Right hindlimb (tissue), 1 donor: ENCODE measurements around the gene XRCC4.

Experiments
- DNase-seq: peaks from one replicate; pipeline ENCODE4 v3.0.0-alpha.2; 2018

XRCC4 gene

DNA sequence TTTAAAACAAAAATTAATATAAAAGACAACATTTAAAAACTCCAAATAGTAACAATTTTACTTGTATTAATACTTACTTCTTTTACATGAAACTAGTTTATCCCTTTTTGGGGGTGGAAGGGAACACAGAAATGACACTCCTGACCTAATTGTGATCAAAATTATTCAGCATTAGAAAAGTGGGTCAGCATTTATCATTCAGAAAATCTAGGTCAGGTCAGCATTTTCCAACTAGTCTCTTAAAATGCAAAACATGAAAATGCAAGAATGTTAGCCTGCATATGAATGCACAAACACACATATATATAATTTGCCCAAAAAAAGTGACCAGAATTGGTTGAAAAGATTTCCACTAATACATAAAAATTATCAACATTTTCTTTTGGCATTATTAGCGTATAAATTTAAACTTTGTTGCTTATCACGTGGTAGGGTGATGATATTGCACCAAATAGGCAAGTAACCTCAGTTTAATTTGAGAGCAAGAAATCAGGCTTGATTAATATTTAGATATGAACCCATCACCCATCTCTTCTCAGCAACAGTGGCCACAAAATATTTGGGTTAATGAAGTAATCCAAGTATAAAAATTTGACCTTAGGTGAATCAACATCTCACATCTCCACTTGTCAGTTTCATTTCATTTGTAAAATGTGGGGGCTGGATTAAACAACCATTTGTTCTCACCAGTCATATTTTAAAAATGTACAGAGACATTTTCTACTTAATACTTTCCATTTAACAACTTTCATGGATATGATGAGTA lies 5.9 kb upstream of the XRCC4 start:
- DNase-seq = no peak

DNA sequence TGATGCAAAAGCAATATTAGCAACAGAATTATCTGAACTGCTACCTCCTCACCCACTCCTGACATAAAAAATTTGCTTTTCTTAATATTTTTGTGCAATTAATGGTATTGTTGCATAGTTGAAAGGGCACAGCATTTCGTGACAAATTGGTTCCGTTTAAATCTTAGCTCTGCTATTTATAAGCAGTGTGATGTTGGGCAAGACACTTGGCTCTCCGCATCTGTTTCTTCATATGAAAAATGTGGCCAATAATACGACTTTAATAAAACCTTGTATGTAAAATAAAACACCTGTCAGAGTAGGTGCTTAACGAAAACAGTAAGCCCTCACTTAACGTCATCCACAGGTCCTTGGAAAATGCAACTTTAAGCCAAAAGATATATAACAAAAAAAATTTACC lies 4.4 kb upstream of the XRCC4 start:
- DNase-seq = no peak

DNA sequence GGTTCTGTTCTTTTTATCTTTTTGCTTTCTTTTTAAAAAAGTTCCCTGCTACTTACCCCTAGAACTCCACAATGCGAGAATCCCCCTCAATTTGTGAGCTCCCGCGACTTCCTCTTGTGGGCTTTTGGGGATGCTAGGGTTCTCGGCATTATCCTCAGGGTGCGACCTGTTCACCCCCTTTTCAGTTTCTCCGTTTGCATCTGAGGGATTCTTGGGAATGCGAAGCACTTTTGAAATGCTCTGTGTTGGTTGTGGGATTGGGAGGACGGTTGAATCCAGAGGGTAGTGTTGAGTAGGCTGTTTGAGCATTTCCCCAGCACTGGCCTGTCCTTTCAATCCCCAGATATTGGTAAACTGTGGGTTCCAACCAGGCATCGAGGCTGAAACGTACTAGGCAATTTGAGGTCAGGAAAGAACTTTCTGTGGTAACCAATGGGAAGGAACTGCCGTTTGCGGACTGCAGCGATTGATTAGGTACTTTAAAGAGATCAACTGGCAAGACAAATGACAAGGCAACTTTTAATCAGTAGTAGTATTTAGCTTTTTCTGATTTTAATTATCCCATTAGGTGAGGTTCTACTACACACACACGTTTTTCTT lies 415 bp downstream of the XRCC4 start:
- DNase-seq = no peak

DNA sequence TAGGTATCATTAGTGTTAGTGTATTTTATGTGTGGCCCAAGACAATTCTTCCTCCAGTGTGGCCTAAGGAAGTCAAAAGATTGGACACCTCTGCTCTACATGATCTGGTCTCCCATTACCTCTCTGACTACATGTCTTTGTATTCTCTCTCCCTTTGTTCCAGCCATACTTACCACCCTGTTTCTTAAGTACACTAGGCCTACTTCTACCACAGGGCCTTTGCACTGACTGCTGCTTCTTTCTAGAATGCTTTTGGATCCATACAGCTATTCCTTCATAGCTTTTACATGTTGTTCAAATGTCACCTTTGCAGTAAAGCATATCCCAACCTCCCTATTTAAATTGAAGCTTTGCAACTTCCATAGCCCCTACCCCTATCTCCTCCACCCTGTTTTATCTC lies 5.4 kb downstream of the XRCC4 start:
- DNase-seq = no peak

DNA sequence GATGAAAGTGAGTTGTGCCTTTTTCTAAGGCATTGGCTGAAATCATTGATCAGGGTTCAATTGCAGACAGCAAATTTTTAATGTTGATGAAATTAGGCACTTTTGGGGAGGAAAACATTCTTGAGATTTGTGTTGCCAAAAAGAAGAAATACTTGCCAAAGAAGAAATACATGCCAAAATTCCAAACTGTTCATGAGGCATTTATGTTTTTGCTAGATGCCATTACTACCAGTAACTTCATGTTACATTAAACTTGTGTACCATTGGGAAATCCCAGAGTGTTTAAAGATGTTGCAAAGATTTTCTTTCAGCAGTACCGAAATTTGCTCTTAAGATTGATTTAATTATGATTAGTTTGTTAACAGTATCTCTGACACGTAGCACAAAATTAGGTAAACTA lies 7.0 kb downstream of the XRCC4 start:
- DNase-seq = no peak

DNA sequence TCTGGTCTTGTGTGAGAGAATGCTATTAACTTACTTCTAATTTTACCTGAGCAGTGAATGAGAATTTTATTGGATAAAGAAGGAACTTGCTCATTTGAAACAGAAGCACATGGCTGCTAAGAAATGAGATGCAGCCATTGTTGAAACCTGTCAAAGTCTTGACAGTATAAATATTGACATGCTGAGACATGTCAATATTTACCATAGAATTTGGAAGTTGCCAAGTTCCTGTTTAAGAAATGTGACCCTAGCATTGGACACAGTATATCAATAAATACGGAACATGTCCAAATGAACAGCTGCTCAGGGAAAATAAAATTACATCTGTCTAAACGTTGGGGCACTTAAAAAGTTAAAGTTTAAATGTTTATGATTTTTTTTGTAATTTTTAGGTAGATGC lies 7.8 kb downstream of the XRCC4 start:
- no peak for DNase-seq

DNA sequence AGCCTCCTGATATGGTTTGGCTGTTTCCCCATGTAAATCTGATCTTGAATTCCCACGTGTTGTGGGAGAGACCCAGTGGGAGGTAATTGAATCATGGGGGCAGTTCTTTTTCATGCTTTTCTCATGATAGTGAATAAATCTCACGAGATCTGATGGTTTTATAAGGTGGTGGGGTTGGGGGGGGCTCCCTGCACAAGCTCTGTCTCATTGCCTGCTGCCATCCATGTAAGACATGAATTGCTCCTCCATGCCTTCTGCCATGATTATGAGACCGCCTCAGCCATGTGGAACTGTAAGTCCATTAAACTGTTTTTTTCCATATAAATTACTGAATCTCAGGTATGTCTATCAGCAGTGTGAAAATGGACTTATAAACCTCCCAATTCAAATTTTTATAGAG lies 12.8 kb downstream of the XRCC4 start:
- DNase-seq = no peak

DNA sequence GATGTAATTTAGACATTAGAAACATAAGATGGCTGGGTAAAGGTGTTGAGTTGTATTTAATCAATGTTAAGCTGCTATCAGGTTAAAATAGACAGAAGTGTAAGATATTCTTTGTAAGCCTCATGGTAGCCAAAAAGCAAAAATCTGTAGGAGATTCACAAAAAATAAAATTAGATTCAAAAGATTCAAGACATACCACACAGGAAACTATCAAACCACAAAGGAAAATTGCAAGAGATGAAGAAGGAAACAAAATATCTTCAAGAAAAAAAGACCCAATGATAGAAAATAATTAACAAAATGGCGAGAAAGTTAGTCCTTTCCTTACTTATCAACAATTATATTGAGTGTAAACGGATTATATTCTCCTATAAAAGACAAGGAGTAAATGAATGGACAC lies 15.3 kb downstream of the XRCC4 start:
- DNase-seq = no peak

DNA sequence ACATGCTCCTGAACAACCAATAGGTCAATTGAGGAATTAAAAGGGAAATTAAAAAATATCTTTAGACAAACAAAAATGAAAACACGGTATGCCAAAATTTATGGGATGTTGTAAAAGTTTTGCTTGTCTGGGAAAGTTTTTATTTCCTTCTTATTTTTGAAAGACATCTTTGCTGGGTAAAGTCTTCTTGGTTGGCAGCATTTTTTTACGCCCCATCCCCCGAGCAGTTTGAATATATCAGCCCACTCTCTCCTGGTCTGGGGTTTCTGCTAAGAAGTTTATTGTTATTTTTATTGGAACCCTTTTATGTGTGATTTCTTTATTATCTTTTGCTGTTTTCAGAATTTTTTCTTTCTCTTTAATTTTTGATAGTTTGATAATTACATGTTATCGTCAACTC lies 16.3 kb downstream of the XRCC4 start:
- DNase-seq = no peak

DNA sequence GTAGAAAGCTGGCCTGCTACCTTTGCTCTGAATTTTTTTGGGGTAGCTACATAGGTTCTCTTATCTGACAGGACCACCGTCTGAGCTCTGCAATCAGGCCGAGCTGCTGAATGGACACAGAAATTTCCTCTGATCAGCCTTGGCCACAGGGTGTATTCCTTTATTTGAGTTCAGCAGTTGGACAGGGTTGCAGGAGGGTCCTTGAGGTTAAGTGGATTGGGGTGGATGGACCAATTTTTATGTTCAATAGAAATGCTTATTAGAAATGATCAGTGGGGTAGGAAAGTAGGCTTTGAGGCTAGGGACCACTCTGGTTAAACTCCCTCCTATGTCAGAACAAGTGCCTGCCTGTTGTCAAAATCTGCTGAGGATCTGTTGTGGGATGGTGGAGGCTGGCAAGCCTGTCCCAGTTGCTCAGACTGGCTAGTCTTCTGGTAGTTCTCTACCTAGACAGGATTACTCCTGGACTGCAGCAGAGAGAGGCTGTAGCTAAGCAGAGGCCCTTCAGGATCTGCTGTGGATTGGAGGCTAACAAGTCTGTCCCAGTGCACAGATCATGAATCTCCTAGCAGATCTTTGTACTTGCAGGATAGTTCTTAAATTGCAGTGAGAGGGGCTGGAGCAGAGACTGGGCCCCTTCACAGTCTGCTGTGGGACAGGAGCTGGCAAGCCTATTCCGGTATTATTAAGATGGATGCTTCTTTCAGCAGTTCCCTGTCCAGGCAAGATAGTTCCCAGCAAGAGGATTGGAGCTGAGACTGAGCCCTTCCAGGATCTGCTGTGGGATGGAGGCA lies 18.0 kb downstream of the XRCC4 start:
- DNase-seq = no peak

DNA sequence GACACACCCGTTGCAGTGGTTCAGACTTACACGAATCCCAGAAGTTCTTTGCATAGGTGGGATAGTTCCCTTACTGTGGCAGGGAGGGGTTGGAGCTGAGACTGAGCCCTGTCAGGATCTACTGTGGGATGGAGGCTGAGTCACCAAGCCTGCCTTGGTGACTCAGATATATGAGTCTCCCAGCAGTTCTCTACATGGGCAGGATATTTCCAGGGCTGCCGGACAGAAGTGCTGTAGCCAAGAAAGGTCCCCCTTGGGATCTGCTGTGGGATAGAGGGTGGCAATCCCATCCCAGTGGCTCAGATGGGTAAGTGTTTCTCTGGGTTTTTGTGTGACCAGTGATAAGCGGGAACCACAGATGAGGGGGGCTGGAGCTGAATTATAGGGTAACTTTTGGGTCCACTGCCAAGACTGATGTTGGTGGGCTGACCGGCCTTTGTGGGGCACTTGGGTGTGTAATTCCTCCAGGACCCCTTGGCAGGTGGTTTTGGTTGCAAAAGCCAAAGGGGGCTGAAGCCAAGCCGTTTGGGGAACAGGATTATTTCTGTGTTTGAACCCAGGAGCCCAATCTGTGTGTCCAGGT lies 18.7 kb downstream of the XRCC4 start:
- peak; percentile 28 for DNase-seq

DNA sequence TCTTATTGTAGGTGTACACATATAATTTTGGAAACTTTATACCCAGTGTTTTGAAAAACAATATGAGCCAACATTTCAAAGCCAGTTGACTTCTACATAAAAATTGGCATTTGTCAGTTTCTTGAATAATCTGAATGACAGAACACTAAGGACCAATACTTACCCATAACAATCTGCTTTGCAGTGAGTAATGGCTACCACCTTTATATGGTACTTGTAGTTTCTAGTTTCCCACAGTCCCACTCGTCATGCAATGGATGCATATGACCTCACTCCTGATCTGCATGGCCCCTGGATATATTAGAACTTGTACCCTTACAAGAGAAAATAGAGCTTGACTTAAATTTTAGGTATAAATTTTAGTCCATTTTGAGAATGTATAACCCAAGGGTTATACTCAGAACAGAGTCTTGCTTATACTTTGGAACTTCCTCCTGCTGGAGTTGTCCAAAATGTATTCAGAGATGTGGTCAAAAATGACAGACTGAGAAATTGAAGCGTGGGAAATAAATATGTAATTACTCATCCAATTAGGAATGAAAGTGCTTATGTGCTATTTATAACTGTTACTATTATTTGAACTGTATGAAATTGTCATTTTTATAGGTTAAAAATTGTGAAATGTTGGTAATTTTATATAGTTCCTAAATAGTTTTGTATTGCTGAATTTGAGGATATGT lies 19.5 kb downstream of the XRCC4 start:
- no peak for DNase-seq

DNA sequence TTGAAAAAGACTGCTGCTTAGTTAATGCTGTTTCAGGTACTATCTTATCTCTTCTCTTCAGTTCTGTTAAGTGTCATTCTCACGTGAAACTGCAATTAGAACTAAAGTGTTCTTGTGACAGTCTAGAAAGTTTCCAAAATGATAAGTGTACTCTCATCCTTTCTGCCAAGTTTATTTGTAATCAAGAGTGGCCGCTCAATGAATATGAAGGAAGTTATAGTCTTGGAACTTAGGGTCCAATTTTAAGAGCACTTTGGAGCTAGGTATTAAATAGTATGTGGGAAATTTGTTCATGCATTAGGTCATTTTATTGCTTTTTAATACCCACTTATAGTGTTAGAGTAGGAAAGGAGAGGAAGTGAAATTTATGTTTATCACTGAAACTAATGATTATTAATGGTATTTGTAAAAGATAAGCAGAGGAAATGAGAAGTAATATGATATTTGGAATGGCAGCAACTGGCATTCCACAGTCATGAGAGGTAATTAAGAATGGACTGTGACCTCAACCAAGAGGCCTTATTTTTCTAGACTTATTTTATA lies 20.4 kb downstream of the XRCC4 start:
- DNase-seq = no peak

DNA sequence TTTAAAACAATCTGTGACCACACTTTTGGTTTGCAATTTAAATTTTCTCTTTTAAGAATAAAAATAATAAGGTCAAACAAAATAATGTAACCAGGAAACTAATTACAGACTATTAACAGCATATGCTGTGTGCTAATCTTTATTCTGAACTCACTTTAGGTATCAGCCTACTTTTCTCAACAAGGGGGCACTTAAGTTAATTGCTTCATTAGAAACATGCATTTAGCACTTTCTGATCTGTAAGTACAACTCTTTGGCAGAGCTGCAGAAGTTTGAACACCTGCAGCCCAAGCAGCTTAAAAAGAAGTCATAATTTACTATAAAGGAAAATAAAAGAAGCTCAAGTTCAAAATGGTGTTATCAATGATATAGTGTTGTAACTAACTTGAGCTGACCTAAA lies 21.7 kb downstream of the XRCC4 start:
- no peak for DNase-seq

DNA sequence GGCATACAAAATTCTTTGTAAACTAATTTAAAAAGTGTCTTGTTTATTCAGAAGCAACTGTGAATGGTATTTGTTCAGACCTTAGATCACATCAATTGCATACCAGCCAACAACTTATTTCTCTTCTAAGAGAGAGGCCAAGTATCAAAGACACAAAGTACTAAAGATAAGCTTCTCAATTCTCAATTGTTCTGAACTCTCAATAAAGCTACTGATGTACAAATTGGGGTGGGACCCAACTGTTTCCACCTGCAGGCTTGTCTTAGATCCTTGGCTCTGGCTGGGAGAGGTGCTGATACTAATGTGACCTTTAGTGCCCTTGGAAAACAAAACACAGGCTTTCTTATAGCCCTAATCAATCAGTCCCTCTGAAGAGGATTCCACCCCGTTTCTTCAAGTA lies 22.1 kb downstream of the XRCC4 start:
- no peak for DNase-seq

DNA sequence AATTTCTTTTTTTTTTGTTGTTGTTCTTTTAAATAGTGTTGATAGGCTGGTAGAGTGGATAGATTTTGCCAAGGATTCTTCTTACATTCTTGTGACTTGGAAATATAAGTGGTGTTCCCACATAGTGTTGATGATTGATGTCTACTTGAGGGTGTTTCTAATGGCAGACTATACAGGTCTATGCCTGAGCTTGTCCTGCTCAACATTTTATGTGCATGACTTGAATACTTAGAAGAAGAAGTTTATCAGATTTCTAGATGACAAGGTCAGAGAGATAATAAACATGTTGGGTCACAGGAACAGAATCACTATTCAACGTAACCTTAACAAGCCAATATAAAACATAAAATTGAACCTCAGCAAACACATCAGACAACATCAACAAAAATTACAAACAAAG lies 24.2 kb downstream of the XRCC4 start:
- no peak for DNase-seq

DNA sequence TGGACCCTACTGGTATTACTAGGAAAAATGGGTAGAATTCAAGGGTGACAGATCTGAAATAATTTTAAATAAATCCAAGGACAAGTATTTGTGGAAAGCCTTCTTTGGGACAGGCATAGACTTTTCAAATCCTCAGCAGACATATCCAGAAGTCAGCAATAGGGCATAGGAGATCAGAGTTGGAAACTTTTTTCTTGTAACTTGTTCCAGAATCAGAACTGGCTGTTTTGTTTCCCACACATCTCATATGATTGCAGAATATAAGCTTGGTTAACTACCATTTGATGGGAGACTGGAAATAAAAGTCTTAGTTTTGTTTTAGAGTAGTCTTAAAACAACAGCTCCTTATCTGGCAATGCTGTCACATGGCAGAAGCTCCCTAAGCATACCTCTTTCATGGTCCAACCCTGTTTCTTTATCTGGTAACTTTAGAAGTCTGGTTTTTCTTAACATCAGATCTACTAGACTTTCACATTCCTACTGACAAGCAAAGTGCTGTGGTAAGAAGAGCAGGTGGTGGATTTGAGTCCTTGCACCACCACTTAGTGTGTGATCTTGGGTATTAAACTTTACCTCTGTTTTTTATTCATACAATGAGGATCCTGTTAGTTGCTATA lies 25.1 kb downstream of the XRCC4 start:
- no peak for DNase-seq

DNA sequence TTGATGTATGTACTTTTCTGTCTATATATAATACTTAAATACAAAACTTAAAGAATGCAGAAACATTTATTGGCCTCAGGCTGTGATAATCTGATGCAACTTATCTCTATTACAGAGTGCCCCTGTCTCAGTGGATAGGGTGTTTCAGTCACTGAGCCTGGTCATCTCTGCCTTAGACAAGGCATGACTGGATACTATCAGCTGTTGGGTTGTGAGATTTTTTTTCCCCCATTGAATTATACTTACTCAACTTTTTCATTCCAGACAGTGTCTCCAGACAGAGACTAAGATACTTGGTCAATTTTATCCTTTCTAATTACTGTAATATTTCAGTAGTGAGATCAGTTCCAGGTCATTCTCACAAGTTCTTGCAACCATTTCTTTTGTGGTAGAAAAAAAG lies 26.7 kb downstream of the XRCC4 start:
- DNase-seq = no peak

DNA sequence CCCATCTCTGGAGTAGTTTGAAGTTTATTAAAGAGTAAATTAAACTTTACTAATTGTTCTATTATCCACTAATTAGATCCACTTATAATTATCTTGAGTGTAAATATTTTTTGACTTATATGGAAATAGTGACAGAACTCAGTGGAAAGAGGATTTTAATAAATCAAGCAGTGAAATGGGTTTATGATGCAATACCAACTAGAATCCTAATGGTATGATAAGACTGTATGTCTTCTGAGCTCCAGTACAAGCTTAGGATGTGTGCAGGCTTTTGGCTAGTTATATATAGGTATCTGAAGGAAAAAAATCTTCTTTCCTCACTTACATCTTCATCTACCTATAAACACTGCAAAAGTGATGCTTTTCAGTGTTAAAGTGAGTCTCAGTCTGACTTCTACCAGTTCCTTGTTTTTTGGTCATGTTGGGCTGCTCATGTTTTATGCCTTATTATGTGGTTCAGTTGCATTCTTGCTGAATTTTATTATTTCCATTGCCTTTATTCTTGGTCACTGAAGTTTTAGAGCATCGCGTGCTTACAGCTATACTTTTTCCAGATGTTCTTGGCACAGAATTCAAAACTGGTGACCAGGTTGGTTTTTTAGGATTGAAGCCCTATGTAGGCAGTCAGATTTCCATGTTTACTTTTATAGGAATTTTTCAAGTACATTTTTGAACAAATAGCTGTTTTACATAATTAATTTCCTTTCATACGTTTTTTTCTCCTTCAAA lies 30.5 kb downstream of the XRCC4 start:
- no peak for DNase-seq

DNA sequence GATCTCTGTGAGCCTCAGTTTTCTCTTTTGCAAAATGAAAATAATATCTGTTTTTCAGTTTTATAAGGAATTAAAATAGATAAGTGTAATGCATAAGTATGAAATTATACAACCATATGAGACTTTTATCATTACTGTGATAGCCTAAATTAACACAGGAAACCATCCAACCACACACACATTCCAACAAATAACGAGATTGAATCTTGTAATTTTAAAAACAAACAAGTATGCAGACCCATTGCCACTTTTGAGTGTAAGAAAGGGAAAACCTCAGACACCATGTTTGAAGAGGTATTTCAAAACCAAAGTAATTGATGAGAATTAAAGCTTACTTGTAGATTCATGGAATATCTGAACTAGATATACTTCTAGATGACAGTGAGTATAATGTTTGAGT lies 32.0 kb downstream of the XRCC4 start:
- DNase-seq = no peak

DNA sequence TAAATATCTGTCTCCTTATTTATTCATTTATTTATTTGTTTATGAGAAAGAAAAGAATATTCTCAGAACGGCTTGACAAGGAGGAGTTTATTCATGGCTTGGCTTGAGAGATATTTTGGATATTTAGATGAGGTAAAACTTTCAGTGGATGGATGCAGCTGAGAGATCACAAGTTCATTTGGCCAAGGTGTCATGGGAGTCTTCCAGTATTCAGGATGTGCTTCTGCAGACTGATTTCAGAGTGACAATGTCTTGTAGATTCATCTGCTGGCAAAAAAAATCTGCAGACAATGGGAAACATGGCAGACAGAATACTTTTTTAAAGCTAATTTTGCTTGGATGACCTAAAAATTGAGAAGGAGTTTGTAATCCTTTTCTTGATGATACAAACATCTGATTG lies 38.5 kb downstream of the XRCC4 start:
- no peak for DNase-seq

DNA sequence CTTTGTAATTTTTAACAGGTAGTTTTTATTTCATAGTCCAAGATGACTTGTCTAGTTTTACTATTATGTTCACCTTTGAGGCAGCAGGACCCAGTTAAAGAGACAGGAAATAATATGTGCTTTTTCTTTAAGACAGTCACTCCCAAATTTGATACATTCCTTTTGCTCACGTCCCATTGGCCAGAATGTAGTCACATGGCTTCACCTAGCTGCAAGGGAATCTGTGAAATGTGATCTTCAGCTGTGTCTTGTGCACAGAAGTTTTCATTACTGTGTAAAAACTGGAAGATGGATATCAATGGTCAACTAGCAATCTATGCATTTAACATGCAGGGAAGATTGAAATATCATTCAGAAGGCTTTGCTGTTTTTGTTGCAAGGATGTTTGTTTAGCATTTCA lies 41.1 kb downstream of the XRCC4 start:
- no peak for DNase-seq
